SK-N-SH treated with all-trans-retinoic acid at 6 μM for 48 hours (cell line): ENCODE measurements around the gene ABR.
"Not testable (repeated sequence)": the region's sequence is repeated elsewhere in the genome, so short reads cannot be mapped to it uniquely, and the experiment has no call there.

Experiments used
- ATAC-seq: fragments of 200-7000 bp; cut with Tn5 transposase; 3 replicates; pipeline ENCODE4 v1.9.1; 2020; ENCODE audit warnings: mild to moderate bottlenecking, moderate library complexity
- ARNTL ChIP-seq: fragments of 450-650 bp; formaldehyde crosslinking; IDR thresholded peaks from 2 replicates; pipeline ENCODE4 v1.5.0; 2020; ENCODE audit warnings: low read depth, mild to moderate bottlenecking, moderate library complexity, borderline replicate concordance
- BACH2 ChIP-seq: fragments of 250-450 bp; sonication (Bioruptor Pico); IDR thresholded peaks from 2 replicates; pipeline ENCODE4 v1.9.0; 2021; ENCODE audit warnings: mild to moderate bottlenecking, borderline replicate concordance
- CSDC2 ChIP-seq: fragments of 250-450 bp; sonication (Bioruptor Pico); IDR thresholded peaks from 2 replicates; pipeline ENCODE4 v1.5.0; 2020; ENCODE audit warnings: mild to moderate bottlenecking, moderate library complexity
- GLIS3 ChIP-seq: fragments of 250-450 bp; sonication (Bioruptor Pico); IDR thresholded peaks from 2 replicates; pipeline ENCODE4 v1.5.0; 2020; ENCODE audit warnings: mild to moderate bottlenecking, moderate library complexity
- ISL1 ChIP-seq: fragments of 250-450 bp; sonication (Bioruptor Pico); IDR thresholded peaks from 2 replicates; pipeline ENCODE4 v2.1.2; 2022; ENCODE audit warnings: mild to moderate bottlenecking, moderate library complexity
- OSR1 ChIP-seq: fragments of 250-450 bp; sonication (Bioruptor Pico); IDR thresholded peaks from 2 replicates; pipeline ENCODE4 v1.8.0; 2022; ENCODE audit warnings: moderate library complexity, mild to moderate bottlenecking, inconsistent platforms
- PPARA ChIP-seq: fragments of 250-450 bp; sonication (Bioruptor Pico); IDR thresholded peaks from 2 replicates; pipeline ENCODE4 v1.5.0; 2020; ENCODE audit warnings: mild to moderate bottlenecking, borderline replicate concordance
- RARB ChIP-seq: fragments of 250-450 bp; sonication (Bioruptor Pico); IDR thresholded peaks from 2 replicates; pipeline ENCODE4 v1.8.0; 2021; ENCODE audit warnings: mild to moderate bottlenecking, moderate library complexity
- SNAI2 ChIP-seq: fragments of 250-450 bp; sonication (Bioruptor Pico); IDR thresholded peaks from 2 replicates; pipeline ENCODE4 v1.5.0; 2020; ENCODE audit warnings: mild to moderate bottlenecking, moderate library complexity
- TCF4 ChIP-seq: fragments of 250-450 bp; sonication (Bioruptor Pico); IDR thresholded peaks from 2 replicates; pipeline ENCODE4 v1.8.0; 2021; ENCODE audit warnings: mild to moderate bottlenecking, moderate library complexity, borderline replicate concordance
- TOX ChIP-seq: fragments of 250-450 bp; sonication (Bioruptor Pico); IDR thresholded peaks from 2 replicates; pipeline ENCODE4 v1.8.0; 2021; ENCODE audit warnings: mild to moderate bottlenecking, moderate library complexity, borderline replicate concordance
- ZC3H10 ChIP-seq: fragments of 250-450 bp; sonication (Bioruptor Pico); IDR thresholded peaks from 2 replicates; pipeline ENCODE4 v1.5.1; 2021; ENCODE audit warnings: mild to moderate bottlenecking, moderate library complexity
- ZFP3 ChIP-seq: fragments of 250-450 bp; sonication (Bioruptor Pico); IDR thresholded peaks from 2 replicates; pipeline ENCODE4 v1.5.0; 2020; ENCODE audit warnings: mild to moderate bottlenecking, moderate library complexity
- ZFP30 ChIP-seq: fragments of 450-650 bp; formaldehyde crosslinking; IDR thresholded peaks from 2 replicates; pipeline ENCODE4 v1.5.0; 2022; ENCODE audit warnings: mild to moderate bottlenecking, moderate library complexity
- ZNF565 ChIP-seq: fragments of 450-650 bp; formaldehyde crosslinking; conservative IDR thresholded peaks from 2 replicates; pipeline ENCODE4 v1.5.0; 2020; ENCODE audit warnings: low read depth, mild to moderate bottlenecking, moderate library complexity
- ZNF70 ChIP-seq: fragments of 450-650 bp; formaldehyde crosslinking; IDR thresholded peaks from 2 replicates; pipeline ENCODE4 v1.5.0; 2020; ENCODE audit warnings: mild to moderate bottlenecking, moderate library complexity
- ZNF8 ChIP-seq: fragments of 450-650 bp; formaldehyde crosslinking; IDR thresholded peaks from 2 replicates; pipeline ENCODE4 v1.5.0; 2020; ENCODE audit warnings: mild to moderate bottlenecking, moderate library complexity
- TF ChIP-seq, protein P1 (sequence below): fragments of 250-450 bp; sonication (Bioruptor Pico); IDR thresholded peaks from 2 replicates; pipeline ENCODE4 v1.5.0; 2020; ENCODE audit warnings: mild to moderate bottlenecking, moderate library complexity
- TF ChIP-seq, protein P2 (sequence below): fragments of 250-450 bp; sonication (Bioruptor Pico); IDR thresholded peaks from 2 replicates; pipeline ENCODE4 v1.5.1; 2020; ENCODE audit warnings: low read depth, mild to moderate bottlenecking, moderate library complexity
- TF ChIP-seq, protein P3 (sequence below): fragments of 250-450 bp; sonication (Bioruptor Pico); IDR thresholded peaks from 2 replicates; pipeline ENCODE4 v1.5.1; 2021; ENCODE audit warnings: mild to moderate bottlenecking, moderate library complexity
- TF ChIP-seq, protein P4 (sequence below): fragments of 250-450 bp; sonication (Bioruptor Pico); IDR thresholded peaks from 2 replicates; pipeline ENCODE4 v1.8.0; 2021; ENCODE audit warnings: low read depth, mild to moderate bottlenecking, moderate library complexity, borderline replicate concordance

Gene ABR

DNA sequence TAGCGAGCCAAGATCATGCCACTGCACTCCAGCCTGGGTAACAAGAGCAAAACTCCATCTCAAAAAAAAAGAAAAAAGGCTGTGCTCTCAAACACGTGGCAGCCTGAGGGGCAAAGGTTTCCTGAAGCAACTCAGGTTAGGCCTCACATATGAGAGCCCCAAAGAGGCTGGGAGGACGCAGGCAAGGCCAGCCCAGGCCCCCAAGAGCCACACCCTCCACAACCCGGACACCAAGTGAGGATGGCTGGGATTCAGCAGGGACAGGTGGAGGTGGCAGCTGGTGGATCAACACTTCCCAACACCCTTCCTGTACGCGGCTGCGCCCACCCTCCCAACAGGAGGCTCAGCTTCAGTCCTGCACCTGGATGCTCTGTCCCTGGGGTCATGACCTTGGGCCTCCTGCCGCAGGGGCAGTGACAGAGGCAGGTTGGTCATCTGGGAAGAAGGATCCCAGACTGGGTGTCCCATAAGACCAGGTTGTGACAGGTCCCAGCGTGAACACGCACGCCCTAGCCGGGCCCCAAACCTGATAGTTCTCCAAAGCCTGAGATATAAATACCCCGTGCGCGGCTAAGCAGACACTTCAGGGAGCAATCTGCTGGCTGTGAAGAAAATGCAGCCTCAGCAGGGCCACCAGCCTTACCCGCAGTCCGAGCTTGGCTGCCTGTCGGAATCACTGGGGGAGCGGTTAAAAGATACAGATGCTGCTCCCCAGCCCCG, 104.7 kb downstream of the ABR start:
- TF ChIP-seq ISL1 (CRISPR knock-in tag) (no peak), ZFP3 (CRISPR knock-in tag) (no peak), ZNF565 (no peak), ARNTL (CRISPR knock-in tag) (no peak), BACH2 (CRISPR knock-in tag) (no peak), OSR1 (CRISPR knock-in tag) (no peak), RARB (CRISPR knock-in tag) (no peak), ZC3H10 (CRISPR knock-in tag) (no peak), TOX (CRISPR knock-in tag) (no peak), SNAI2 (CRISPR knock-in tag) (no peak), GLIS3 (no peak)
- TF ChIP-seq, protein P1, sequence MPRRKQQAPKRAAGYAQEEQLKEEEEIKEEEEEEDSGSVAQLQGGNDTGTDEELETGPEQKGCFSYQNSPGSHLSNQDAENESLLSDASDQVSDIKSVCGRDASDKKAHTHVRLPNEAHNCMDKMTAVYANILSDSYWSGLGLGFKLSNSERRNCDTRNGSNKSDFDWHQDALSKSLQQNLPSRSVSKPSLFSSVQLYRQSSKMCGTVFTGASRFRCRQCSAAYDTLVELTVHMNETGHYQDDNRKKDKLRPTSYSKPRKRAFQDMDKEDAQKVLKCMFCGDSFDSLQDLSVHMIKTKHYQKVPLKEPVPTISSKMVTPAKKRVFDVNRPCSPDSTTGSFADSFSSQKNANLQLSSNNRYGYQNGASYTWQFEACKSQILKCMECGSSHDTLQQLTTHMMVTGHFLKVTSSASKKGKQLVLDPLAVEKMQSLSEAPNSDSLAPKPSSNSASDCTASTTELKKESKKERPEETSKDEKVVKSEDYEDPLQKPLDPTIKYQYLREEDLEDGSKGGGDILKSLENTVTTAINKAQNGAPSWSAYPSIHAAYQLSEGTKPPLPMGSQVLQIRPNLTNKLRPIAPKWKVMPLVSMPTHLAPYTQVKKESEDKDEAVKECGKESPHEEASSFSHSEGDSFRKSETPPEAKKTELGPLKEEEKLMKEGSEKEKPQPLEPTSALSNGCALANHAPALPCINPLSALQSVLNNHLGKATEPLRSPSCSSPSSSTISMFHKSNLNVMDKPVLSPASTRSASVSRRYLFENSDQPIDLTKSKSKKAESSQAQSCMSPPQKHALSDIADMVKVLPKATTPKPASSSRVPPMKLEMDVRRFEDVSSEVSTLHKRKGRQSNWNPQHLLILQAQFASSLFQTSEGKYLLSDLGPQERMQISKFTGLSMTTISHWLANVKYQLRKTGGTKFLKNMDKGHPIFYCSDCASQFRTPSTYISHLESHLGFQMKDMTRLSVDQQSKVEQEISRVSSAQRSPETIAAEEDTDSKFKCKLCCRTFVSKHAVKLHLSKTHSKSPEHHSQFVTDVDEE (CRISPR knock-in tag) = no peak
- TF ChIP-seq, protein P2, sequence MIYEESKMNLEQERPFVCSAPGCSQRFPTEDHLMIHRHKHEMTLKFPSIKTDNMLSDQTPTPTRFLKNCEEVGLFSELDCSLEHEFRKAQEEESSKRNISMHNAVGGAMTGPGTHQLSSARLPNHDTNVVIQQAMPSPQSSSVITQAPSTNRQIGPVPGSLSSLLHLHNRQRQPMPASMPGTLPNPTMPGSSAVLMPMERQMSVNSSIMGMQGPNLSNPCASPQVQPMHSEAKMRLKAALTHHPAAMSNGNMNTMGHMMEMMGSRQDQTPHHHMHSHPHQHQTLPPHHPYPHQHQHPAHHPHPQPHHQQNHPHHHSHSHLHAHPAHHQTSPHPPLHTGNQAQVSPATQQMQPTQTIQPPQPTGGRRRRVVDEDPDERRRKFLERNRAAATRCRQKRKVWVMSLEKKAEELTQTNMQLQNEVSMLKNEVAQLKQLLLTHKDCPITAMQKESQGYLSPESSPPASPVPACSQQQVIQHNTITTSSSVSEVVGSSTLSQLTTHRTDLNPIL (CRISPR knock-in tag) = no peak
- TF ChIP-seq, protein P3, sequence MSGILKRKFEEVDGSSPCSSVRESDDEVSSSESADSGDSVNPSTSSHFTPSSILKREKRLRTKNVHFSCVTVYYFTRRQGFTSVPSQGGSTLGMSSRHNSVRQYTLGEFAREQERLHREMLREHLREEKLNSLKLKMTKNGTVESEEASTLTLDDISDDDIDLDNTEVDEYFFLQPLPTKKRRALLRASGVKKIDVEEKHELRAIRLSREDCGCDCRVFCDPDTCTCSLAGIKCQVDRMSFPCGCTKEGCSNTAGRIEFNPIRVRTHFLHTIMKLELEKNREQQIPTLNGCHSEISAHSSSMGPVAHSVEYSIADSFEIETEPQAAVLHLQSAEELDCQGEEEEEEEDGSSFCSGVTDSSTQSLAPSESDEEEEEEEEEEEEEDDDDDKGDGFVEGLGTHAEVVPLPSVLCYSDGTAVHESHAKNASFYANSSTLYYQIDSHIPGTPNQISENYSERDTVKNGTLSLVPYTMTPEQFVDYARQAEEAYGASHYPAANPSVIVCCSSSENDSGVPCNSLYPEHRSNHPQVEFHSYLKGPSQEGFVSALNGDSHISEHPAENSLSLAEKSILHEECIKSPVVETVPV (CRISPR knock-in tag) = no peak

DNA sequence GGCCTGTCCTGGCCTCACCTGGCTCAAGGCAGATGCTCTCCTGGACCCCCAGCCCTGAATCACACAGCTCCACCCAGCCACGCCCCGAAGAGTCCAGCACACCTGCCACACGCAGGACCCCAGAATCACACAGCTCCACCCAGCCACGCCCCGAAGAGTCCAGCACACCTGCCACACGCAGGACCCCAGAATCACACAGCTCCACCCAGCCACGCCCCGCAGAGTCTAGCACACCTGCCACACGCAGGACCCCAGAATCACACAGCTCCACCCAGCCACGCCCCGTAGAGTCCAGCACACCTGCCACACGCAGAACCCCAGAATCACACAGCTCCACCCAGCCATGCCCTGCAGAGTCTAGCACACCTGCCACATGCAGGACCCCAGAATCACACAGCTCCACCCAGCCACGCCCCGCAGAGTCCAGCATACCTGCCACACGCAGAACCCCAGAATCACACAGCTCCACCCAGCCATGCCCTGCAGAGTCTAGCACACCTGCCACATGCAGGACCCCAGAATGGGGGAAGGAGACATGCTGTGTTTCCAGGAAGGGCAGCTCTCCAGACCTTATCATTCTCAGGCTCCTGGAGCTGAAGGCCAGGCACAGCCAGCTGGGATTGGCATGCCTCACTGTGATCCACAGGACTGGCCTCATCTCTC, 105.7 kb downstream of the ABR start:
- ATAC-seq = not testable (repeated sequence)

More for the DNA sequence above, 104.7 kb downstream of the ABR start:
- ATAC-seq = no peak

DNA sequence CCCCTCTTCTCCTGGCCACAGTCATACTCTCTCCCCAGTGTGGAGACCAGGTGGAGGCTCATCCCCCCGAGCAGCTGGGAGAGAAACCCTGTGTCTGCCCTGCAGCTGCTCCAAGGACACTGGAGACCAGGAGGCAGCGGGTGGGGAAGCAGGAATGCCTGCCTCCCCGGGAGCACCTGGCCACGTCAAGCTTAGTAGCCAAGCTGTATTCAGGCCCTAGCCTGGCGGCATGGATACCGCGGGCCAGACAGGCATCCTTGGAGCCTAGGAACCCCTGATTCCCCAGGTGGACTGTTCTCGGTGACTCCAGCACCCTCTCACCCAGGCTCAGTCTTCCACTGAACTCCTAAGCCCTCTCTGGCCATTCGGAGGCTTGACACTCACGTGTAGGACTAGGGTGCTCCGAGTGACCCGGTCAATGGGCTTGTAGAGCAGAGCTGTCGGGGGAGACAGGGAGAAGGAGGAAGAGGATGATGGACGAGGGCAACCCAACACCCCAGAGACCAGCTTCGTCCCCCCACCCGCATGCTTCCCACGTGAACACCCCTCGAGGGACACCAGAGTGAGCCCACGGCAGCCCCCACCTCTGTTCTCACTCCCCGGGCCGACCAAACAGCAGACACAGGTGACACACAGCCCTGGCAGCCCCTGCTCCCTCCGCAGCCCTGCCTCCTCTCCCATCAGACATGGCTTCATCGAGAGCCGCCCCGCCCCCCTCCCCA, 106.4 kb downstream of the ABR start:
- ATAC-seq = no peak
- TF ChIP-seq ISL1 (CRISPR knock-in tag) = no peak
- TF ChIP-seq ARNTL (CRISPR knock-in tag) = no peak
- TF ChIP-seq, protein P4, sequence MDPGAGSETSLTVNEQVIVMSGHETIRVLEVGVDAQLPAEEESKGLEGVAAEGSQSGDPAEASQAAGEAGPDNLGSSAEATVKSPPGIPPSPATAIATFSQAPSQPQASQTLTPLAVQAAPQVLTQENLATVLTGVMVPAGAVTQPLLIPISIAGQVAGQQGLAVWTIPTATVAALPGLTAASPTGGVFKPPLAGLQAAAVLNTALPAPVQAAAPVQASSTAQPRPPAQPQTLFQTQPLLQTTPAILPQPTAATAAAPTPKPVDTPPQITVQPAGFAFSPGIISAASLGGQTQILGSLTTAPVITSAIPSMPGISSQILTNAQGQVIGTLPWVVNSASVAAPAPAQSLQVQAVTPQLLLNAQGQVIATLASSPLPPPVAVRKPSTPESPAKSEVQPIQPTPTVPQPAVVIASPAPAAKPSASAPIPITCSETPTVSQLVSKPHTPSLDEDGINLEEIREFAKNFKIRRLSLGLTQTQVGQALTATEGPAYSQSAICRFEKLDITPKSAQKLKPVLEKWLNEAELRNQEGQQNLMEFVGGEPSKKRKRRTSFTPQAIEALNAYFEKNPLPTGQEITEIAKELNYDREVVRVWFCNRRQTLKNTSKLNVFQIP (CRISPR knock-in tag) = no peak
- no peak for TF ChIP-seq SNAI2 (CRISPR knock-in tag)
- TF ChIP-seq CSDC2 = no peak
- no peak for TF ChIP-seq ZFP3 (CRISPR knock-in tag)
- TF ChIP-seq, all 23 proteins: peak for 0

DNA sequence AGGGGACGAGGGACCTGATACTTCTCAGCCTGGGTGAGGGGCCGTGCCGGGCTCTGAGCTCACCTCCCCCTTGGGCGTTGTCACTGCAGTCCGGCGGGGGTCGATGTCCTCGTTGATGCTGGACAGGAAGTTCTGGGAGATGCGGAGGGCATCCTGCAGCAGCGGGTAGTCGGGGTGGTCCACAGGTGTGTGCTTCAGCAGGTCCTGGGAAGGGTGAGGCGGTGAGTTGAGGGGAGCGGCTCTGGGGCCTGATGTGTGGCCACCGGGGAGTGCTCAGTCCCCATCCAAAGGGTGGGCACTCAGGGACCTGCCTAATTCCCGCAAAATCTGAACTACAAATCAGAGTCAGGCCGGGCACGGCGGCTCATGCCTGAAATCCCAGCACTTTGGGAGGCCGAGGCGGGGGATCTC, 107.2 kb downstream of the ABR start:
- no peak for ATAC-seq
- no peak for TF ChIP-seq ISL1 (CRISPR knock-in tag)
- TF ChIP-seq BACH2 (CRISPR knock-in tag) = no peak
- TF ChIP-seq ZNF565 = no peak
- TF ChIP-seq ZNF8 (CRISPR knock-in tag) = no peak
- no peak for TF ChIP-seq OSR1 (CRISPR knock-in tag)
- TF ChIP-seq TCF4 (CRISPR knock-in tag) = no peak
- TF ChIP-seq GLIS3 = no peak
- no peak for TF ChIP-seq TOX (CRISPR knock-in tag)
- no peak for TF ChIP-seq CSDC2
- no peak for TF ChIP-seq PPARA (CRISPR knock-in tag)
- TF ChIP-seq, protein P3 (CRISPR knock-in tag) = no peak
- TF ChIP-seq ZNF70 = no peak
- no peak for TF ChIP-seq ARNTL (CRISPR knock-in tag)
- TF ChIP-seq, protein P2 (CRISPR knock-in tag) = no peak
- no peak for TF ChIP-seq ZFP30 (CRISPR knock-in tag)
- no peak for TF ChIP-seq RARB (CRISPR knock-in tag)
